Testis (tissue), 5 donors: ENCODE data around the gene TMEM39A. TPM values are rescaled to one million over a fixed set of nuclear protein-coding genes. Genes with fewer than 3 reads are reported as not detected.

Experiments used
- DNase-seq: peaks from one replicate; pipeline ENCODE4 v3.0.0-alpha.2; 2019
- H3K27ac ChIP-seq, 2 donors: fragments of 200-600 bp; sonication (generic); one replicate each; pipeline ENCODE4 v1.5.1; 2019
- H3K27me3 ChIP-seq: fragments of 200-600 bp; sonication (generic); one replicate; pipeline ENCODE4 v1.5.1; 2019
- H3K36me3 ChIP-seq: fragments of 200-600 bp; sonication (generic); one replicate; pipeline ENCODE4 v1.5.1; 2017; ENCODE audit warnings: low read depth; ENCODE audit errors: missing control alignments
- H3K4me1 ChIP-seq: fragments of 200-600 bp; sonication (generic); one replicate; pipeline ENCODE4 v1.5.1; 2019
- H3K4me3 ChIP-seq, 2 donors: fragments of 200-600 bp; sonication (generic); one replicate each; pipeline ENCODE4 v1.5.1; 2017 to 2019
- H3K9me3 ChIP-seq: fragments of 200-600 bp; sonication (generic); one replicate; pipeline ENCODE4 v1.5.1; 2017
- CTCF ChIP-seq, 3 experiments: fragments of 450-650 bp in 2 of 3; fragments of 200-600 bp in 1 of 3; sonication (generic) in 1 of 3; IDR thresholded peaks; one replicate each; pipeline ENCODE4 v1.5.1; 2016 to 2019; ENCODE audit warnings: antibody characterized with exemption in 3 of 3, mild to moderate bottlenecking in 2 of 3, moderate library complexity in 1 of 3
- POLR2A ChIP-seq: fragments of 450-650 bp; IDR thresholded peaks from one replicate; pipeline ENCODE4 v1.6.1; 2017; ENCODE audit warnings: antibody characterized with exemption, mild to moderate bottlenecking, moderate library complexity
- whole genome bisulfite sequencing, 2 donors: methylation state at CpG; one replicate each; pipeline ENCODE4 v1.1.5; 2018; 5-methylcytosine and 5-hydroxymethylcytosine counted together
- intact Hi-C: fragments of 100-400 bp; cut with DNase I; formaldehyde crosslinking; loops from one replicate; pipeline ENCODE4 v1.15.1; 2023; ENCODE audit warnings: low total_unique reads
- long read RNA-seq, 2 donors: transcript quantifications; one replicate each; lab custom pipeline, GENCODE V29; 2026
- polyA plus RNA-seq: library from polyadenylated mRNA; stranded (reverse); fragments of 350-450 nt; fragmentation: Illumina TruSeq; extraction: RNeasy Lipid Tissue Mini Kit (QIAGEN cat#74804); gene quantifications from one replicate; pipeline ENCODE4 v1.2.3, GENCODE V29; 2014; ENCODE audit warnings: low read depth, low replicate concordance; ENCODE audit not compliant: insufficient read depth
- total RNA-seq, 2 donors: library from RNA; depleted of rRNA; stranded (reverse); fragments of >200 nt; gene quantifications; one replicate each; pipeline ENCODE4 v1.2.3, GENCODE V29; 2016

TMEM39A gene, protein sequence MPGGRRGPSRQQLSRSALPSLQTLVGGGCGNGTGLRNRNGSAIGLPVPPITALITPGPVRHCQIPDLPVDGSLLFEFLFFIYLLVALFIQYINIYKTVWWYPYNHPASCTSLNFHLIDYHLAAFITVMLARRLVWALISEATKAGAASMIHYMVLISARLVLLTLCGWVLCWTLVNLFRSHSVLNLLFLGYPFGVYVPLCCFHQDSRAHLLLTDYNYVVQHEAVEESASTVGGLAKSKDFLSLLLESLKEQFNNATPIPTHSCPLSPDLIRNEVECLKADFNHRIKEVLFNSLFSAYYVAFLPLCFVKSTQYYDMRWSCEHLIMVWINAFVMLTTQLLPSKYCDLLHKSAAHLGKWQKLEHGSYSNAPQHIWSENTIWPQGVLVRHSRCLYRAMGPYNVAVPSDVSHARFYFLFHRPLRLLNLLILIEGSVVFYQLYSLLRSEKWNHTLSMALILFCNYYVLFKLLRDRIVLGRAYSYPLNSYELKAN
- total RNA-seq (10 to 100 TPM; 39.8 to 46.0 TPM), polyA plus RNA-seq (33.5 TPM)
- long read RNA-seq, donor 1, full-length matches to known transcripts = 3 of 3 reads
- long read RNA-seq, donor 1, partial matches to known transcripts = 0 of 3 reads
- long read RNA-seq, donor 1, other reads (novel, unspliced or antisense) = 0 of 3 reads
- long read RNA-seq, donor 2, full-length matches to known transcripts = 3 of 3 reads
- long read RNA-seq, donor 2, partial matches to known transcripts = 0 of 3 reads
- long read RNA-seq, donor 2, other reads (novel, unspliced or antisense) = 0 of 3 reads

- peak; percentile 100 for DNase-seq
- intact Hi-C loops = no loop called here
- H3K36me3 ChIP-seq = no peaks in the 10 kb centered on the region
Measured at GRCh38 chr3:119463171-119464169, at the start of gene TMEM39A. Gene TMEM39A (minus strand): TSS chr3:119463615. CDS start chr3:119462074, 1,541 bp downstream.

GRCh38 chr3:119510690-119511089, 47.3 kb upstream of the TMEM39A start:
- Histone ChIP-seq H3K27ac (no peak overlapping the region), H3K4me3 (no peak overlapping the region), H3K4me1 (no peaks in the 10 kb centered on the region), H3K36me3 (no peaks in the 10 kb centered on the region), H3K9me3 (no peaks in the 10 kb centered on the region), H3K27me3 (no peaks in the 10 kb centered on the region)
- TF ChIP-seq CTCF (IDR thresholded peaks at IDR 0.05) (no peak), POLR2A (no peak)
- intact Hi-C loops = no loop called here
- no peak for DNase-seq

More at GRCh38 chr3:119463171-119464169, at the start of gene TMEM39A:
- H3K4me1 ChIP-seq = peaks cover 18% of the 10 kb centered on the region
- H3K27me3 ChIP-seq = no peaks in the 10 kb centered on the region
- no peaks in the 10 kb centered on the region for H3K9me3 ChIP-seq
- TF ChIP-seq CTCF (IDR thresholded peaks at IDR 0.05) (peak in 2 of 3 experiments; percentile 45 to 49), POLR2A (peak; percentile 87)
- WGBS, 2 donors = 4% methylated on average over 40 to 51 of the region's 51 CpGs
- H3K27ac ChIP-seq = peak within 1 kb of the TSS; percentile 48 to 69
- peak within 1 kb of the TSS; percentile 85 to 88 for H3K4me3 ChIP-seq

- Histone ChIP-seq H3K27me3 (no peaks in the 10 kb centered on the region), H3K9me3 (no peaks in the 10 kb centered on the region), H3K27ac (peak overlapping the region in 1 of 2 donors; percentile 33), H3K4me1 (no peaks in the 10 kb centered on the region), H3K4me3 (no peak overlapping the region), H3K36me3 (no peaks in the 10 kb centered on the region)
- DNase-seq = no peak
- 39 to 71% methylated on average over 1 of the region's 1 CpG for WGBS, 2 donors
- TF ChIP-seq POLR2A (no peak), CTCF (IDR thresholded peaks at IDR 0.05) (no peak)
- intact Hi-C loops = no loop called here
Measured at GRCh38 chr3:119508172-119508845, 44.9 kb upstream of the TMEM39A start.

DNA sequence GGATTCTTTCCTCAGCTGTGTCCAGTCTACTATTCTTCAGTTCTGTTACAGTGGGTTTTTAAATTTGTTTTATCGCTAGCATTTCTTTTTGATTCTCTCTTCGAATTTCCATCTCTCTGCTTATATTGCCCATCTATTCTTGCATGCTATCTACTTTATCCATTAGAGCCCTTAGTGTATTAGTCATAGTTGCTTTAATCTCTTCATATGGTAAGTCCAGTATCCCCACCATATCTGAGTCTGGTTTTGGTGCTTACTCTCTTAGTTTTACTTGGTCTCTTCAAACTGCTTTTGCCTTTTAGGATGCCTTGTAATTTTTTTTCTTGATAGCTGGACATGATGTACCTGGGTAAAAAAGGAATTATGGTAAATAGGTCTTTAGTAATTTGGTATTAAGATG, 44.0 kb upstream of the TMEM39A start:
- Histone ChIP-seq H3K4me3 (no peak overlapping the region), H3K27me3 (no peaks in the 10 kb centered on the region), H3K27ac (no peak overlapping the region), H3K4me1 (no peaks in the 10 kb centered on the region), H3K36me3 (no peaks in the 10 kb centered on the region), H3K9me3 (no peaks in the 10 kb centered on the region)
- no peak for TF ChIP-seq POLR2A
- 95% methylated on average over 2 of the region's 2 CpGs for WGBS, 2 donors
- no peak for DNase-seq
- intact Hi-C loops = no loop called here
